Measurements from ENCODE around the gene RPS27L. TPM values are rescaled to one million over a fixed set of nuclear protein-coding genes. Genes with fewer than 3 reads are reported as not detected.

The RPS27L gene
- total RNA-seq, 4 donors from 2014 or later: 23.7 to 89.6 (median 43.8) TPM

GRCh38 chr15:63118854-63119253 is 38.4 kb downstream of the RPS27L start:
- peaks cover 0 to 14% (median 6%) of the 10 kb centered on the region in 3 donors for H3K4me1 ChIP-seq
- no peak overlapping the region for H3K27ac ChIP-seq
- H3K36me3 ChIP-seq: no peaks in the 10 kb centered on the region
- intact Hi-C loops (cut with DNase I): no loop called here
- no peaks in the 10 kb centered on the region for H3K9me3 ChIP-seq
- TF ChIP-seq POLR2A (IDR thresholded peaks at IDR 0.05) (no peak), CTCF (IDR thresholded peaks at IDR 0.05) (no peak)
- H3K27me3 ChIP-seq: no peaks in the 10 kb centered on the region
- no peak overlapping the region for H3K4me3 ChIP-seq
- 89 to 94% methylated on average over 3 of the region's 3 CpGs for WGBS, 2 donors
- DNase-seq: no peak

- Histone ChIP-seq H3K9me3 (no peaks in the 10 kb centered on the region), H3K27me3 (no peaks in the 10 kb centered on the region), H3K4me1 (no peaks in the 10 kb centered on the region), H3K4me3 (no peak overlapping the region), H3K36me3 (no peaks in the 10 kb centered on the region), H3K27ac (no peak overlapping the region)
- no peak for DNase-seq
- TF ChIP-seq POLR2A (IDR thresholded peaks at IDR 0.05): no peak
- no peak for TF ChIP-seq CTCF (IDR thresholded peaks at IDR 0.05)
- WGBS, 2 donors: 88 to 93% methylated on average over 2 of the region's 2 CpGs
- intact Hi-C loops (cut with DNase I): no loop called here
Observed at GRCh38 chr15:63114465-63114864, 42.8 kb downstream of the RPS27L start.

GRCh38 chr15:63112871-63113270 is 44.4 kb downstream of the RPS27L start:
- WGBS, 2 donors: 91 to 93% methylated on average over 2 to 3 of the region's 3 CpGs
- intact Hi-C loops (cut with DNase I): no loop called here

GRCh38 chr15:63111481-63111880 is 45.8 kb downstream of the RPS27L start:
- peaks cover 0 to 9% (median 0%) of the 10 kb centered on the region in 4 donors for H3K27me3 ChIP-seq
- H3K27ac ChIP-seq: no peak overlapping the region
- TF ChIP-seq CTCF (IDR thresholded peaks at IDR 0.05) (no peak), POLR2A (IDR thresholded peaks at IDR 0.05) (no peak)
- peaks cover 0 to 5% (median 0%) of the 10 kb centered on the region in 3 donors for H3K4me1 ChIP-seq
- intact Hi-C loops (cut with DNase I): no loop called here
- H3K36me3 ChIP-seq: no peaks in the 10 kb centered on the region
- H3K4me3 ChIP-seq: no peak overlapping the region
- DNase-seq: no peak
- no peaks in the 10 kb centered on the region for H3K9me3 ChIP-seq

More at GRCh38 chr15:63112871-63113270, 44.4 kb downstream of the RPS27L start:
- Histone ChIP-seq H3K27ac (no peak overlapping the region), H3K27me3 (peaks cover 0 to 5% (median 0%) of the 10 kb centered on the region in 4 donors), H3K4me1 (no peaks in the 10 kb centered on the region), H3K9me3 (no peaks in the 10 kb centered on the region), H3K4me3 (no peak overlapping the region), H3K36me3 (no peaks in the 10 kb centered on the region)
- no peak for TF ChIP-seq POLR2A (IDR thresholded peaks at IDR 0.05)
- no peak for DNase-seq

GRCh38 chr15:63110428-63111026 is 46.8 kb downstream of the RPS27L start:
- TF ChIP-seq POLR2A (IDR thresholded peaks at IDR 0.05) (no peak), CTCF (IDR thresholded peaks at IDR 0.05) (no peak)
- DNase-seq: no peak
- Histone ChIP-seq H3K36me3 (no peaks in the 10 kb centered on the region), H3K4me3 (no peak overlapping the region), H3K27ac (no peak overlapping the region), H3K27me3 (peaks cover 0 to 9% (median 0%) of the 10 kb centered on the region in 4 donors), H3K4me1 (peaks cover 0 to 5% (median 0%) of the 10 kb centered on the region in 3 donors), H3K9me3 (no peaks in the 10 kb centered on the region)
- intact Hi-C loops (cut with DNase I): no loop called here
- 92 to 93% methylated on average over 2 to 3 of the region's 3 CpGs for WGBS, 2 donors

GRCh38 chr15:63109920-63110319 is 47.4 kb downstream of the RPS27L start:
- Histone ChIP-seq H3K9me3 (no peaks in the 10 kb centered on the region), H3K4me3 (no peak overlapping the region), H3K27ac (no peak overlapping the region), H3K4me1 (peaks cover 0 to 5% (median 0%) of the 10 kb centered on the region in 3 donors), H3K36me3 (no peaks in the 10 kb centered on the region), H3K27me3 (peaks cover 0 to 9% (median 0%) of the 10 kb centered on the region in 4 donors)
- 82% methylated on average over 2 of the region's 2 CpGs for WGBS, 2 donors
- intact Hi-C loops (cut with DNase I): no loop called here
- TF ChIP-seq POLR2A (IDR thresholded peaks at IDR 0.05): no peak
- no peak for TF ChIP-seq CTCF (IDR thresholded peaks at IDR 0.05)
- no peak for DNase-seq

Measured in esophagus squamous epithelium (tissue), 5 donors.